Measurements from ENCODE around the gene NPNT. TPM values are rescaled to one million over a fixed set of nuclear protein-coding genes. Genes with fewer than 3 reads are reported as not detected.

Gene NPNT
- total RNA-seq, 1 experiment from 2014 or later: 0.20 TPM

GRCh38 chr4:105896461-105896942 lies 1.2 kb downstream of the NPNT start:
- peak overlapping the region; percentile 42; the same call in 1 of the 2 replicates for H3K4me2 ChIP-seq
- H3K27me3 ChIP-seq (ENCODE audit: insufficient read depth, low read depth): no peaks in the 10 kb centered on the region
- H3K79me2 ChIP-seq (ENCODE audit: low read depth): no peaks in the 10 kb centered on the region
- H3K4me1 ChIP-seq (replicated peaks; ENCODE audit: insufficient read depth): peaks cover 15% of the 10 kb centered on the region
- intact Hi-C loops (cut with micrococcal nuclease; ENCODE audit: unreplicated experiment): no loop called here
- H3K4me3 ChIP-seq: no peak overlapping the region
- H3K9me3 ChIP-seq (ENCODE audit: insufficient read depth, low read depth): no peaks in the 10 kb centered on the region
- DNase-seq: no peak
- no peaks in the 10 kb centered on the region for H3K36me3 ChIP-seq (ENCODE audit: low read depth)
- no peaks in the 10 kb centered on the region for H4K20me1 ChIP-seq (ENCODE audit: insufficient read depth)
- TF ChIP-seq, protein P1, sequence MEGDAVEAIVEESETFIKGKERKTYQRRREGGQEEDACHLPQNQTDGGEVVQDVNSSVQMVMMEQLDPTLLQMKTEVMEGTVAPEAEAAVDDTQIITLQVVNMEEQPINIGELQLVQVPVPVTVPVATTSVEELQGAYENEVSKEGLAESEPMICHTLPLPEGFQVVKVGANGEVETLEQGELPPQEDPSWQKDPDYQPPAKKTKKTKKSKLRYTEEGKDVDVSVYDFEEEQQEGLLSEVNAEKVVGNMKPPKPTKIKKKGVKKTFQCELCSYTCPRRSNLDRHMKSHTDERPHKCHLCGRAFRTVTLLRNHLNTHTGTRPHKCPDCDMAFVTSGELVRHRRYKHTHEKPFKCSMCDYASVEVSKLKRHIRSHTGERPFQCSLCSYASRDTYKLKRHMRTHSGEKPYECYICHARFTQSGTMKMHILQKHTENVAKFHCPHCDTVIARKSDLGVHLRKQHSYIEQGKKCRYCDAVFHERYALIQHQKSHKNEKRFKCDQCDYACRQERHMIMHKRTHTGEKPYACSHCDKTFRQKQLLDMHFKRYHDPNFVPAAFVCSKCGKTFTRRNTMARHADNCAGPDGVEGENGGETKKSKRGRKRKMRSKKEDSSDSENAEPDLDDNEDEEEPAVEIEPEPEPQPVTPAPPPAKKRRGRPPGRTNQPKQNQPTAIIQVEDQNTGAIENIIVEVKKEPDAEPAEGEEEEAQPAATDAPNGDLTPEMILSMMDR (conservative IDR thresholded peaks at IDR 0.05): no peak
- TF ChIP-seq EZH2 (IDR thresholded peaks at IDR 0.05; ENCODE audit: low read depth): no peak
- H3F3A ChIP-seq (ENCODE audit: insufficient read depth, low read depth): 0 out of 2 replicates have a peak, but pooled peaks cover 7% of the 10 kb centered on the region
- CTCF ChIA-PET: interaction anchor here (0.7 kb wide), 1 partner anchor 37 kb away, joined by 3 read pairs; no protein-coding TSS in a partner anchor
- no TSS peak for BruUV-seq (replicated peaks)
- H3K9me2 ChIP-seq (ENCODE audit: insufficient read depth): no peaks in the 10 kb centered on the region
- H2AFZ ChIP-seq: no peak overlapping the region
- no peak overlapping the region for H3K27ac ChIP-seq
- POLR2A ChIA-PET (ENCODE audit: unreplicated experiment): no interaction called here

GRCh38 chr4:105896984-105897775 lies 1.9 kb downstream of the NPNT start:
- no peak overlapping the region for H2AFZ ChIP-seq
- intact Hi-C loops (cut with micrococcal nuclease; ENCODE audit: unreplicated experiment): no loop called here
- H3F3A ChIP-seq (ENCODE audit: insufficient read depth, low read depth): 0 out of 2 replicates have a peak, but pooled peaks cover 7% of the 10 kb centered on the region
- H3K9me2 ChIP-seq (ENCODE audit: insufficient read depth): no peaks in the 10 kb centered on the region
- POLR2A ChIA-PET (ENCODE audit: unreplicated experiment): no interaction called here
- H4K20me1 ChIP-seq (ENCODE audit: insufficient read depth): no peaks in the 10 kb centered on the region
- no peaks in the 10 kb centered on the region for H3K27me3 ChIP-seq (ENCODE audit: insufficient read depth, low read depth)
- H3K27ac ChIP-seq: peak overlapping the region; percentile 7; the same call in 1 of the 2 replicates
- peaks cover 15% of the 10 kb centered on the region for H3K4me1 ChIP-seq (replicated peaks; ENCODE audit: insufficient read depth)
- TF ChIP-seq, protein P1 (conservative IDR thresholded peaks at IDR 0.05): no peak
- TF ChIP-seq EZH2 (IDR thresholded peaks at IDR 0.05; ENCODE audit: low read depth): no peak
- no peaks in the 10 kb centered on the region for H3K9me3 ChIP-seq (ENCODE audit: insufficient read depth, low read depth)
- CTCF ChIA-PET: no interaction called here
- peak overlapping the region; percentile 42 for H3K4me2 ChIP-seq
- H3K4me3 ChIP-seq: no peak overlapping the region
- no peaks in the 10 kb centered on the region for H3K79me2 ChIP-seq (ENCODE audit: low read depth)
- H3K36me3 ChIP-seq (ENCODE audit: low read depth): no peaks in the 10 kb centered on the region
- no TSS peak for BruUV-seq (replicated peaks)
- DNase-seq: peak in 1 of 2 experiments; percentile 61

DNA sequence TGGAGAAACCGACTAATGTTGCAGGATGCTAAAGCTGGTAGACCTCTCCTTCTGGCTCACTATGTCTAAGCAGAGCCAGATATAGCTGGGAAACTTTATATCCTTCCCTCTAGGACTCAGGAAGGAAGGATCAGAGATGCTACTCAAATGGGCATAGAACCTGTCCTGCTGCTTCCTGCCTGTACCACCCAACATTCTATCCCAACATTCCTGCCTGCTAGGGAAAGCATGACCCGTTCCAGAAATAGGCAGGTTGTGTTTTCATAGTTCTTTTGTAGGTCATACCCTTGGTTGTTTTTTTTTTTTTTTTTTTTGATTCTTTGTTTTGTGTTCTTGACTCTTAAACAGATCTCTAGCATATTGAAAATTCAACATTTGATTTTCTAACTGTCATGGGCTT lies 5.3 kb downstream of the NPNT start:
- Histone ChIP-seq H3K27ac (no peak overlapping the region), H4K20me1 (ENCODE audit: insufficient read depth) (no peaks in the 10 kb centered on the region), H3K27me3 (ENCODE audit: insufficient read depth, low read depth) (no peaks in the 10 kb centered on the region), H3K4me3 (no peak overlapping the region), H3K9me3 (ENCODE audit: insufficient read depth, low read depth) (no peaks in the 10 kb centered on the region), H3K4me1 (replicated peaks; ENCODE audit: insufficient read depth) (peaks cover 15% of the 10 kb centered on the region), H3K9me2 (ENCODE audit: insufficient read depth) (no peaks in the 10 kb centered on the region), H3K4me2 (no peak overlapping the region), H3F3A (ENCODE audit: insufficient read depth, low read depth) (0 out of 2 replicates have a peak, but pooled peaks cover 7% of the 10 kb centered on the region), H3K79me2 (ENCODE audit: low read depth) (no peaks in the 10 kb centered on the region), H2AFZ (no peak overlapping the region), H3K36me3 (ENCODE audit: low read depth) (no peaks in the 10 kb centered on the region)
- POLR2A ChIA-PET (ENCODE audit: unreplicated experiment): no interaction called here
- intact Hi-C loops (cut with micrococcal nuclease; ENCODE audit: unreplicated experiment): no loop called here
- CTCF ChIA-PET: no interaction called here
- DNase-seq: no peak
- no TSS peak for BruUV-seq (replicated peaks)
- TF ChIP-seq, protein P1 (conservative IDR thresholded peaks at IDR 0.05): no peak
- no peak for TF ChIP-seq EZH2 (IDR thresholded peaks at IDR 0.05; ENCODE audit: low read depth)
